ENCODE measurements around the gene ELMO1. TPM values are rescaled to one million over a fixed set of nuclear protein-coding genes. Genes with fewer than 3 reads are reported as not detected.
A peak's percentile ranks its signal among the peaks of the same experiment; 100 is the strongest.

Gene ELMO1
- total and polyA plus RNA-seq, 2 of the 13 experiments (the other 11 are each of a cell fraction or from before 2014, with no cell fraction given), result 0.11 to 0.17 TPM

DNA sequence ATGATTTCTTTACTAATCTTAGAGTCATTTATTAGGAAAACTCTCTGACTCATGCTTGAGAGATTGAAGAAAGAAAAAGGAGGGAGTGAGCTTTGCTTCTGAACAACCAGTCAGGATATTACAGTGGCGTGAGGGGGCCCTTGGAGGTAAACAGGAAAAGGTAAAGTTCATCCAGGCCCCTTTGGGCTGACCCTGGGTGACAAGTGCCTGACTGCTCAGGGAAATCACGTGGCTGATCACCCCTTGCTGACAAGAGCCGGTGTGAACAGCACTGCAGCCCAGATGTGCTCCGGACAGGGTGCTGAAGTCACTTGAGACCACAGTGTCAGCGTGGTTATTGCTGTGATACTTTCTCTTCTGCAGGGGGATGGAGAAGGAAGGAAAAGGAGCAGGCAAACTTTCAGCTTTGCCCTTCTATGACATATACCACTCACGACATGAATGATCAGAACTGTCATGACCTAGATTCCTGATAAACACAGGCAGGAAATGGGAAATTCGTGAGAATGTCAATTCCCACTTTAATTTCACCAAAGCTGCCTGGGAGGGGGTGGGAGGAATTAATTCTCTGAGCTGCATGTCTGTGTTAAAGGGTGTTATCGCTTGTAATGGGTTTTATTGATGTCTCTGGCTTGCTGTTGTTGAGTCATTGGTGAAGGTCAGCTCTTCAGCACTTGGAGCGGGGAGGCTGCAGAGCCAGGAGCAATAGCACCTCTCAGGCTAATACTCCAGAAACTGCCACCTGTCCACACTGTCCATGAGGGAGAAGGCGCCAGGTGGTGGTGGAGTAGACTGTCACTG, 584.6 kb downstream of the ELMO1 start (continued):
- no peak for TF ChIP-seq SYNCRIP (IDR thresholded peaks at IDR 0.05; ENCODE audit: insufficient read depth, low read depth, low read length)
- TF ChIP-seq MAF1 (CRISPR knock-in tag; IDR thresholded peaks at IDR 0.05; ENCODE audit: borderline replicate concordance), result no peak
- TF ChIP-seq, protein P1, sequence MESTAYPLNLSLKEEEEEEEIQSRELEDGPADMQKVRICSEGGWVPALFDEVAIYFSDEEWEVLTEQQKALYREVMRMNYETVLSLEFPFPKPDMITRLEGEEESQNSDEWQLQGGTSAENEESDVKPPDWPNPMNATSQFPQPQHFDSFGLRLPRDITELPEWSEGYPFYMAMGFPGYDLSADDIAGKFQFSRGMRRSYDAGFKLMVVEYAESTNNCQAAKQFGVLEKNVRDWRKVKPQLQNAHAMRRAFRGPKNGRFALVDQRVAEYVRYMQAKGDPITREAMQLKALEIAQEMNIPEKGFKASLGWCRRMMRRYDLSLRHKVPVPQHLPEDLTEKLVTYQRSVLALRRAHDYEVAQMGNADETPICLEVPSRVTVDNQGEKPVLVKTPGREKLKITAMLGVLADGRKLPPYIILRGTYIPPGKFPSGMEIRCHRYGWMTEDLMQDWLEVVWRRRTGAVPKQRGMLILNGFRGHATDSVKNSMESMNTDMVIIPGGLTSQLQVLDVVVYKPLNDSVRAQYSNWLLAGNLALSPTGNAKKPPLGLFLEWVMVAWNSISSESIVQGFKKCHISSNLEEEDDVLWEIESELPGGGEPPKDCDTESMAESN (CRISPR knock-in tag; conservative IDR thresholded peaks at IDR 0.05), result peak; percentile 69; the same call in 1 of the 2 replicates
- TF ChIP-seq ZMAT3 (CRISPR knock-in tag; conservative IDR thresholded peaks at IDR 0.05), result peak; percentile 56; the same call in 1 of the 2 replicates
- no peak for TF ChIP-seq FOXP1 (IDR thresholded peaks at IDR 0.05)
- TF ChIP-seq FOXP1 (CRISPR knock-in tag; IDR thresholded peaks at IDR 0.05), result peak; percentile 89
- TF ChIP-seq TARDBP (CRISPR knock-in tag; IDR thresholded peaks at IDR 0.05), result peak; percentile 91
- TF ChIP-seq ELF1 (CRISPR knock-in tag; IDR thresholded peaks at IDR 0.05), result peak; percentile 55
- TF ChIP-seq CEBPG (CRISPR knock-in tag; IDR thresholded peaks at IDR 0.05), result peak; percentile 15; the same call in 1 of the 2 replicates
- TF ChIP-seq BHLHE40 (IDR thresholded peaks at IDR 0.05; ENCODE audit: low read length), result peak; percentile 62
- TF ChIP-seq, protein P2, sequence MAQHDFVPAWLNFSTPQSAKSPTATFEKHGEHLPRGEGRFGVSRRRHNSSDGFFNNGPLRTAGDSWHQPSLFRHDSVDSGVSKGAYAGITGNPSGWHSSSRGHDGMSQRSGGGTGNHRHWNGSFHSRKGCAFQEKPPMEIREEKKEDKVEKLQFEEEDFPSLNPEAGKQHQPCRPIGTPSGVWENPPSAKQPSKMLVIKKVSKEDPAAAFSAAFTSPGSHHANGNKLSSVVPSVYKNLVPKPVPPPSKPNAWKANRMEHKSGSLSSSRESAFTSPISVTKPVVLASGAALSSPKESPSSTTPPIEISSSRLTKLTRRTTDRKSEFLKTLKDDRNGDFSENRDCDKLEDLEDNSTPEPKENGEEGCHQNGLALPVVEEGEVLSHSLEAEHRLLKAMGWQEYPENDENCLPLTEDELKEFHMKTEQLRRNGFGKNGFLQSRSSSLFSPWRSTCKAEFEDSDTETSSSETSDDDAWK (CRISPR knock-in tag; IDR thresholded peaks at IDR 0.05), result no peak
- peak; percentile 90; the same call in 1 of the 2 replicates for TF ChIP-seq ZNF737 (CRISPR knock-in tag; IDR thresholded peaks at IDR 0.05; ENCODE audit: borderline replicate concordance)
- TF ChIP-seq, protein P3, sequence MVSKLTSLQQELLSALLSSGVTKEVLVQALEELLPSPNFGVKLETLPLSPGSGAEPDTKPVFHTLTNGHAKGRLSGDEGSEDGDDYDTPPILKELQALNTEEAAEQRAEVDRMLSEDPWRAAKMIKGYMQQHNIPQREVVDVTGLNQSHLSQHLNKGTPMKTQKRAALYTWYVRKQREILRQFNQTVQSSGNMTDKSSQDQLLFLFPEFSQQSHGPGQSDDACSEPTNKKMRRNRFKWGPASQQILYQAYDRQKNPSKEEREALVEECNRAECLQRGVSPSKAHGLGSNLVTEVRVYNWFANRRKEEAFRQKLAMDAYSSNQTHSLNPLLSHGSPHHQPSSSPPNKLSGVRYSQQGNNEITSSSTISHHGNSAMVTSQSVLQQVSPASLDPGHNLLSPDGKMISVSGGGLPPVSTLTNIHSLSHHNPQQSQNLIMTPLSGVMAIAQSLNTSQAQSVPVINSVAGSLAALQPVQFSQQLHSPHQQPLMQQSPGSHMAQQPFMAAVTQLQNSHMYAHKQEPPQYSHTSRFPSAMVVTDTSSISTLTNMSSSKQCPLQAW (CRISPR knock-in tag; IDR thresholded peaks at IDR 0.05), result peak; percentile 90
- TF ChIP-seq, protein P4, sequence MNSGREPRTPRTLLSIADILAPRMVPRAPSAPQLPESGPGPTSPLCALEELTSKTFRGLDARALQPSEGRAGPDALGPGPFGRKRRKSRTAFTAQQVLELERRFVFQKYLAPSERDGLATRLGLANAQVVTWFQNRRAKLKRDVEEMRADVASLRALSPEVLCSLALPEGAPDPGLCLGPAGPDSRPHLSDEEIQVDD (CRISPR knock-in tag; IDR thresholded peaks at IDR 0.05; ENCODE audit: borderline replicate concordance), result no peak; the same call in 1 of the 2 replicates
- peak; percentile 52; the same call in 1 of the 2 replicates for TF ChIP-seq RXRA (CRISPR knock-in tag; IDR thresholded peaks at IDR 0.05)
- TF ChIP-seq, protein P5, sequence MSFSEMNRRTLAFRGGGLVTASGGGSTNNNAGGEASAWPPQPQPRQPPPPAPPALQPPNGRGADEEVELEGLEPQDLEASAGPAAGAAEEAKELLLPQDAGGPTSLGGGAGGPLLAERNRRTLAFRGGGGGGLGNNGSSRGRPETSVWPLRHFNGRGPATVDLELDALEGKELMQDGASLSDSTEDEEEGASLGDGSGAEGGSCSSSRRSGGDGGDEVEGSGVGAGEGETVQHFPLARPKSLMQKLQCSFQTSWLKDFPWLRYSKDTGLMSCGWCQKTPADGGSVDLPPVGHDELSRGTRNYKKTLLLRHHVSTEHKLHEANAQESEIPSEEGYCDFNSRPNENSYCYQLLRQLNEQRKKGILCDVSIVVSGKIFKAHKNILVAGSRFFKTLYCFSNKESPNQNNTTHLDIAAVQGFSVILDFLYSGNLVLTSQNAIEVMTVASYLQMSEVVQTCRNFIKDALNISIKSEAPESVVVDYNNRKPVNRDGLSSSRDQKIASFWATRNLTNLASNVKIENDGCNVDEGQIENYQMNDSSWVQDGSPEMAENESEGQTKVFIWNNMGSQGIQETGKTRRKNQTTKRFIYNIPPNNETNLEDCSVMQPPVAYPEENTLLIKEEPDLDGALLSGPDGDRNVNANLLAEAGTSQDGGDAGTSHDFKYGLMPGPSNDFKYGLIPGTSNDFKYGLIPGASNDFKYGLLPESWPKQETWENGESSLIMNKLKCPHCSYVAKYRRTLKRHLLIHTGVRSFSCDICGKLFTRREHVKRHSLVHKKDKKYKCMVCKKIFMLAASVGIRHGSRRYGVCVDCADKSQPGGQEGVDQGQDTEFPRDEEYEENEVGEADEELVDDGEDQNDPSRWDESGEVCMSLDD (CRISPR knock-in tag; IDR thresholded peaks at IDR 0.05; ENCODE audit: borderline replicate concordance), result peak; percentile 80; the same call in 1 of the 2 replicates
- TF ChIP-seq ZSCAN21 (CRISPR knock-in tag; IDR thresholded peaks at IDR 0.05; ENCODE audit: borderline replicate concordance), result peak; percentile 85
- TF ChIP-seq FOXA3 (CRISPR knock-in tag; IDR thresholded peaks at IDR 0.05), result peak; percentile 87
- peak; percentile 83 for TF ChIP-seq ATF7-NPFF (CRISPR knock-in tag; IDR thresholded peaks at IDR 0.05; ENCODE audit: low read depth)
- TF ChIP-seq, protein P6, sequence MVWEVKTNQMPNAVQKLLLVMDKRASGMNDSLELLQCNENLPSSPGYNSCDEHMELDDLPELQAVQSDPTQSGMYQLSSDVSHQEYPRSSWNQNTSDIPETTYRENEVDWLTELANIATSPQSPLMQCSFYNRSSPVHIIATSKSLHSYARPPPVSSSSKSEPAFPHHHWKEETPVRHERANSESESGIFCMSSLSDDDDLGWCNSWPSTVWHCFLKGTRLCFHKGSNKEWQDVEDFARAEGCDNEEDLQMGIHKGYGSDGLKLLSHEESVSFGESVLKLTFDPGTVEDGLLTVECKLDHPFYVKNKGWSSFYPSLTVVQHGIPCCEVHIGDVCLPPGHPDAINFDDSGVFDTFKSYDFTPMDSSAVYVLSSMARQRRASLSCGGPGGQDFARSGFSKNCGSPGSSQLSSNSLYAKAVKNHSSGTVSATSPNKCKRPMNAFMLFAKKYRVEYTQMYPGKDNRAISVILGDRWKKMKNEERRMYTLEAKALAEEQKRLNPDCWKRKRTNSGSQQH (CRISPR knock-in tag; IDR thresholded peaks at IDR 0.05; ENCODE audit: low read depth), result 0 out of 2 replicates have a peak, but pooled peaks have one; percentile 65

All from HepG2 (cell line).